SJSA1 (cell line): Measurements from ENCODE around the gene PPP3CB. TPM values are rescaled to one million over a fixed set of nuclear protein-coding genes. Genes with fewer than 3 reads are reported as not detected.

Experiments used
- DNase-seq, 2 experiments: peaks; one replicate each; pipeline ENCODE4 v3.0.0-alpha.2; 2015 to 2020; ENCODE audit warnings: low spot score in 2 of 2, low read depth in 1 of 2
- H3K27ac ChIP-seq: fragments of 250-450 bp; sonication (Bioruptor Pico); 2 replicates; pipeline ENCODE4 v1.5.1; 2020; ENCODE audit warnings: mild to moderate bottlenecking, moderate library complexity
- H3K27me3 ChIP-seq: fragments of 250-450 bp; sonication (Bioruptor Pico); replicated peaks from 2 replicates; pipeline ENCODE4 v1.5.1; 2020; ENCODE audit warnings: mild to moderate bottlenecking, moderate library complexity
- H3K36me3 ChIP-seq: fragments of 250-450 bp; sonication (Bioruptor Pico); 2 replicates; pipeline ENCODE4 v1.5.1; 2020; ENCODE audit warnings: mild to moderate bottlenecking
- H3K4me1 ChIP-seq: fragments of 250-450 bp; sonication (Bioruptor Pico); replicated peaks from 2 replicates; pipeline ENCODE4 v1.6.1; 2021; ENCODE audit warnings: mild to moderate bottlenecking
- H3K4me3 ChIP-seq: fragments of 250-450 bp; sonication (Bioruptor Pico); 2 replicates; pipeline ENCODE4 v1.5.1; 2020; ENCODE audit warnings: mild to moderate bottlenecking
- H3K9me3 ChIP-seq: fragments of 250-450 bp; sonication (Bioruptor Pico); replicated peaks from 2 replicates; pipeline ENCODE4 v1.5.1; 2020; ENCODE audit warnings: mild to moderate bottlenecking
- total RNA-seq: library from RNA; depleted of rRNA; stranded (reverse); fragments of >200 nt; shearing (Covaris generic); gene quantifications from 2 replicates; pipeline ENCODE4 v1.2.3, GENCODE V29; 2014; rRNA removed

The PPP3CB gene
- 25.1 and 42.6 TPM in 2 replicates for total RNA-seq

- H3K9me3 ChIP-seq, result no peaks in the 10 kb centered on the region
- peak; percentile 90 to 93 for DNase-seq
- peak within 1 kb of the TSS; percentile 71 for H3K4me3 ChIP-seq
- peaks cover 19% of the 10 kb centered on the region for H3K36me3 ChIP-seq
- peak within 1 kb of the TSS; percentile 67 for H3K27ac ChIP-seq
- H3K27me3 ChIP-seq, result no peaks in the 10 kb centered on the region
- H3K4me1 ChIP-seq, result peaks cover 16% of the 10 kb centered on the region
Measured at GRCh38 chr10:73495884-73496674, at the start of gene PPP3CB. TSS of gene PPP3CB (minus strand) at chr10:73496024. CDS start at chr10:73495889, 135 bp downstream.

DNA sequence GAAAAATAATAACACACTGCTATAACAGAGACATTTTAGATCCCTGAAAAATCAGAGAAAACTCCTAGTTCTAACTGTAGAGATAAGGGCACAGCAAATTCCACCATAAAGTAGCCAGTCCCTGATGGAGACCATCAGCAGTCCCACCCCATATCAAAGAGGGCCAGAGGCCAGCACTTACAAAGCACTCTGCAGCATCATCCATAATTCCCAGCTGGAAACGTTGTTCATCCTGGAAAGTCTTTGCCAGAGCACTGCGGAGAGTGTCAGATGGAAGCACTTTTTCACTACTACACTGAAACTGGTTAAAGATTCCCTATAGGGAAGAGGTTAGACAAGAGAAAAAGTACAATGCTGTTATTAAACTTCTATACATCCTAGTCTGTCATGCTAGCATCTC lies 49.5 kb upstream of the PPP3CB start:
- Histone ChIP-seq H3K36me3 (peaks cover 9% of the 10 kb centered on the region), H3K4me3 (no peak overlapping the region), H3K4me1 (no peaks in the 10 kb centered on the region), H3K9me3 (no peaks in the 10 kb centered on the region), H3K27me3 (no peaks in the 10 kb centered on the region), H3K27ac (no peak overlapping the region)
- DNase-seq, result no peak

DNA sequence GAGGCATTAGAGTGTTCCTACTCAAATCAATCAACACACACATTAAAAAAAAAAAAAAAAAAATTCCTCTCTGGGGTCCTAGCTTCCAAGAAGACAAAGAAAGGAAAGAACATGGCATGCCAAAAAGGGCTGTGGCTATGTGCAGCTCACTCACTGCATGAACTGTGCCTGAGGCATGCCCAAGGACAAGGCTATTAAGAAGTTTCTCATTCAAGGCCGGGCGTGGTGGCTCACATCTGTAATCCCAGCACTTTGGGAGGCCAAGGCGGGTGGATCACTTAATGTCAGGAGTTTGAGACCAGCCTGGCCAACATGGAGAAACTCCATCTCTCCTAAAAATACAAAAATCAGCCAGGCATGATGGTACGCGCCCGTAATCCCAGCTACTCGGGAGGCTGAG lies 41.9 kb upstream of the PPP3CB start:
- no peaks in the 10 kb centered on the region for H3K27me3 ChIP-seq
- no peak overlapping the region for H3K4me3 ChIP-seq
- no peak overlapping the region for H3K27ac ChIP-seq
- no peak for DNase-seq
- H3K36me3 ChIP-seq, result peaks cover 14% of the 10 kb centered on the region
- H3K9me3 ChIP-seq, result no peaks in the 10 kb centered on the region
- no peaks in the 10 kb centered on the region for H3K4me1 ChIP-seq

DNA sequence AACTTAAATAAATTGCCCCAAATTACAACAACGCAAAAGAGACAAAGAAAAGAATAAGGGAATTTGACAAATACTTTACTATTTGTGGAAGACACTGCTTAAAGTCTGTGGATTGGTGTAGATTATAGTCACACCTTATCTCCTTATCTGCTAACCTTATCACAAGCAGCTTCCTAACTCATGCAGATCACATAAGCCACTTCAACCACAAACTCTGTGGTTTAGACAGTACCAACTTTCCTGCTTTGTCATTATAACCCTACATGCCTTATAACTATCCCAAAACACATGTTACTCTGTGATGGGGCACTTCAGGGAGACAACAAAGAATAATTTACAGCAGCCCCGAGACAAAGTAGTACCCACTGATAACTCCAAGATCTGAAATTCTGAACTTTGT lies 41.5 kb upstream of the PPP3CB start:
- Histone ChIP-seq H3K4me1 (no peaks in the 10 kb centered on the region), H3K27me3 (no peaks in the 10 kb centered on the region), H3K36me3 (peaks cover 14% of the 10 kb centered on the region), H3K9me3 (no peaks in the 10 kb centered on the region), H3K4me3 (no peak overlapping the region), H3K27ac (no peak overlapping the region)
- no peak for DNase-seq

DNA sequence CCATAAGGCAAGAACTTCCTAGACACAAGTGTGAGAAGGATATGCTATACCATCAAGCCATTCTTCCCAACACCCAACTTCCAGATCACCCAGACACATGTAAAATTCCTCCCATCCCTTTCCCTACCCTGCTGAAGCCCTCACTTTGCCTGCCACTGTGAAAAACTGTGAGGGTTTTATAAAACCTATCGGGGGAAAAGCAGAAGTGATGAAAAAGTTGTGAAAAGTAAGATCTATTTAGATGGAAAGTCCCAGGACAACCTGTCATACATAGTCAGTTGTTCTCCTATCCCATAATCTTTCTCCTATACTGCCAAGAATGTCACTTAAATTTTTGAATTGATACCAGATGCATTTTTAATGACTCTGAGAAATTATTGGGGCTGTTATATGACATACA lies 39.0 kb upstream of the PPP3CB start:
- no peaks in the 10 kb centered on the region for H3K4me1 ChIP-seq
- H3K27me3 ChIP-seq, result no peaks in the 10 kb centered on the region
- peaks cover 11% of the 10 kb centered on the region for H3K36me3 ChIP-seq
- no peak for DNase-seq
- no peak overlapping the region for H3K27ac ChIP-seq
- H3K4me3 ChIP-seq, result no peak overlapping the region
- no peaks in the 10 kb centered on the region for H3K9me3 ChIP-seq

DNA sequence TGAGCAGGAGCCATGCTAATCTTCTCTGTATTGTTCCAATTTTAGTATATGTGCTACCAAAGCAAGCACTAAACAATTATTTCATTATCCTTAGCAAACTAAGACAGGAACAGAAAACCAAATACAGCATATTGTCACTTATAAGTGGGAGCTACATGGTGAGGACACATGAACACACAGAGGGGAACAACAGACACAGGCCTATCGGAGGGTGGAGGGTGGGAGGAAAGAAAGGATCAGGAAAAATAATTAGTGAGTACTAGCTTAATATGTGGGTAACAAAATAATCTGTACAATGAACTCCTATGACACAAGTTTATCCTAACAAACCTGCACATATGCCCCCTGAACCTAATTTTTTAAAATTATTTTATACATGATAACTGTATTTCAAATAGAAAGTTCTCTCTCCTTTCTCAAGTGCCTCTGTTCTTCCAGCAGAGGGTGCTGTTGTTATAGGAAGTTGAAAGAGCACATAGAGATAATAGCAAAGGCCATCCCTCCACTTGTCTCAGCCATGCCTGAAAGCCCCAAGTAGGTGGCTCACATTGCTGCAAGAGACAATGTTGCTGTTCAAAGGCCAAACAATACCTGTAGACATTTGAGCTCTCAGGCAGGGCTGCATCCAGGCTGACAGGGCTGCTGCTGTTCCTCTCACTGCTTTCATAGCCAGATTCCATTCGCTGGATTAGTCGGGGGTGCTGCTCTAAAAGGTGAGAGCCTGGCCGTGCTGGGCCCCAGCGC lies 33.4 kb upstream of the PPP3CB start:
- DNase-seq, result peak; percentile 57 to 63

GRCh38 chr10:73522263-73522662 lies 26.4 kb upstream of the PPP3CB start:
- Histone ChIP-seq H3K27ac (no peak overlapping the region), H3K36me3 (peaks cover 18% of the 10 kb centered on the region), H3K27me3 (no peaks in the 10 kb centered on the region), H3K4me1 (peaks cover 7% of the 10 kb centered on the region), H3K9me3 (no peaks in the 10 kb centered on the region), H3K4me3 (no peak overlapping the region)
- DNase-seq, result no peak

More for the DNA sequence above, 33.4 kb upstream of the PPP3CB start:
- H3K4me3 ChIP-seq, result no peak overlapping the region
- peaks cover 19% of the 10 kb centered on the region for H3K36me3 ChIP-seq
- no peaks in the 10 kb centered on the region for H3K9me3 ChIP-seq
- no peaks in the 10 kb centered on the region for H3K4me1 ChIP-seq
- no peaks in the 10 kb centered on the region for H3K27me3 ChIP-seq
- H3K27ac ChIP-seq, result no peak overlapping the region

DNA sequence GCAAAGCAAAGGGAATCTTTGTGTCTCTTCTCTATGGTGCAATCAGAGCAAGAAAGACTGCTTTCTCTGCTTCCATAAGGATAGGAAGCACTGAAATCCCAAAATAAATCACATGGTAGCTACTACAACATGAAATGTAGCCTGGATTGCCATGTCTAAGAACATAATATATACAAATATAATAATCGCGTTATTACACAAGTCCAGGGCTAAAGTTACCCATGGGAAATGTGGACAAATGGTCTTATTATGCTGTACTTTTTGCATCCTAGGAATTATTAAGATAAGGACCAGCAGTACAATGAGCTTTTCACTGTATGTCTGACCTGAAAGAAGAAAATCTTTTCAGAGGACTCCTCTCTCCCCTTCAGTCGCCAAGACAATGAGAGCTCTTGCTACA lies 23.5 kb upstream of the PPP3CB start:
- Histone ChIP-seq H3K4me1 (peaks cover 10% of the 10 kb centered on the region), H3K36me3 (peaks cover 21% of the 10 kb centered on the region), H3K27me3 (no peaks in the 10 kb centered on the region), H3K4me3 (no peak overlapping the region), H3K9me3 (no peaks in the 10 kb centered on the region), H3K27ac (no peak overlapping the region)
- no peak for DNase-seq

DNA sequence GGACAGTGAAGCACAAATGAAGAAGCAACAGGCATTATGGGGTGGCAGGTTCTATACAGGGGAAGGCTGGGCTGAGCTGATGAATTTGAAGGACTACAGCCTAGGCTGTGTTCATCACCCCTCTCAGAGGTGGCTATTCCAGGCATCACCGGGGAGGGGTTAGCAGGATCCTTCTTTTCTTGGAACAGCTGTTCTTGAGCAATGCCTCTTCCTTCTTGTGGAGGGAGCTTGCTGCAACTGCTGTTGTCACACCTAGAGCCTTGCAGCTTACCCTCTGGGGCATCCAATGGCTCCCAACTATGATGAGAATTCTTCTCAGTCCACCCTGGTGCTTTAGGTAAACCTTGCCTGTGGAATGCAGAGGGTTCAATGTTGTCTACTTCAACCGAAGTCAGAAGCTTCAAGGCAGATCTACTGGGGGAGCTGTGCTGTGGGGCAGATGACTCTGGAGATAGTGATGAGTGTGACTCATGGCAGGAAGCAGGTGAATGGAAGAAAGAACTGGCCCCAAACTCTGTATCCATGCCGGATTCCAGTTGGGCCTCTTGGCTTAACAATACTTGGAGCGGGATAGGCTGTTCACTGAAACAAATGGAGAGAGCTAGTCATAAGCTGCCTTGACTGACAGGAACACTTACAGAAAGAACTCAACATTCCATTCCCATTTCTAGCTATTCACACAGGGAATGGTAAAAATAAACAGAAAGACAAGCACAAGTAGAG lies 21.5 kb upstream of the PPP3CB start:
- peak in 1 of 2 experiments; percentile 25 for DNase-seq
- H3K36me3 ChIP-seq, result peaks cover 17% of the 10 kb centered on the region
- H3K4me3 ChIP-seq, result no peak overlapping the region
- no peak overlapping the region for H3K27ac ChIP-seq
- peaks cover 10% of the 10 kb centered on the region for H3K4me1 ChIP-seq
- no peaks in the 10 kb centered on the region for H3K9me3 ChIP-seq
- no peaks in the 10 kb centered on the region for H3K27me3 ChIP-seq

DNA sequence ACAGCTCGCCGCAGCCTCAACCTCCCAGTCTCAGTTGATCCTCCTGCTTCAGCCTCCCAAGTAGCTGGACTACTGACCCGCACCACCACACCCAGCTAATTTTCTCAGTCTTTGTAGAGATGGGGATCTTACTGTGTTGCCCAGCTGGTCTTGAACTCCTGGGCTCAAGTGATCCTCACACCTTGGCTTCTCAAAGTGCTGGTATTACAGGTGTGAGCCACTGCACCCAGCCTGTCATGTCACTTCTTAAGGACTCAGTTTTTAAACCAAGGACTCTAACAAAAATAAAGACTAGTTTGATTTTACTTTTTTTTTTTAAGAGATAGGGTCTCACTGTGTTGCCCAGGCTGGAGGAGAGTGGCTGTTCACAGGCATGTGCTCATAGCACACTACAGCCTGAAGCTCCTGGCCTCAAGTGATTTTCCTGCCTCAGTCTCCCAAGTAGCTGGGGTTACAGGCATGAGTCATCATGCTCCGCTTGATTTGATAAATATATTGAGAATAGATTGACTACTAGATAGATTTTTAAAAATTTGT lies 16.5 kb upstream of the PPP3CB start:
- Histone ChIP-seq H3K27me3 (no peaks in the 10 kb centered on the region), H3K4me3 (no peak overlapping the region), H3K4me1 (peaks cover 3% of the 10 kb centered on the region), H3K36me3 (peaks cover 12% of the 10 kb centered on the region), H3K9me3 (no peaks in the 10 kb centered on the region), H3K27ac (no peak overlapping the region)
- no peak for DNase-seq

GRCh38 chr10:73509695-73510094 lies 13.9 kb upstream of the PPP3CB start:
- Histone ChIP-seq H3K27me3 (no peaks in the 10 kb centered on the region), H3K9me3 (no peaks in the 10 kb centered on the region), H3K4me3 (no peak overlapping the region), H3K36me3 (no peaks in the 10 kb centered on the region; the same call in 1 of the 2 replicates), H3K27ac (no peak overlapping the region), H3K4me1 (no peaks in the 10 kb centered on the region)
- DNase-seq, result no peak

DNA sequence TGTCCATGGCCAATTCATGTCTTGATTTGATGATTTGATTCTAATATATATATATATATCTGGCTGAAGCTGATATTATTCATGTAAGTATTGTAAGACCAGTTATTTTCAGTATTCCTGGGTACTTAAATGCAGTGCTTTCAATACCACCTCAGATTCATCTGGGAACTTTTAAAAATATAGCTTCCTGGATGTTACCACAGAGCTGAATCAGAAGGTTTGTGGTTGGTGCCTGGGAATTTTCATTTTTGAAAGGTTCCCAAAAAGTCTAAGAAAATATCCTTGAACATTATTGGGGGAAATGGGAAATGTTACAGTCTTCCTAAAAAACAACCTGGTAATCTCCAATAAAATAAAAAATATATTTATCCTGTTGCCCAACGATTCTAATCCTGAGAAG lies 10.7 kb upstream of the PPP3CB start:
- H3K27ac ChIP-seq, result no peak overlapping the region
- no peak for DNase-seq
- H3K36me3 ChIP-seq, result peaks cover 20% of the 10 kb centered on the region
- no peak overlapping the region for H3K4me3 ChIP-seq
- H3K9me3 ChIP-seq, result no peaks in the 10 kb centered on the region
- H3K4me1 ChIP-seq, result no peaks in the 10 kb centered on the region
- H3K27me3 ChIP-seq, result no peaks in the 10 kb centered on the region

- H3K4me1 ChIP-seq, result no peaks in the 10 kb centered on the region
- H3K27ac ChIP-seq, result no peak overlapping the region
- H3K27me3 ChIP-seq, result no peaks in the 10 kb centered on the region
- no peak for DNase-seq
- H3K4me3 ChIP-seq, result no peak overlapping the region
- no peaks in the 10 kb centered on the region for H3K9me3 ChIP-seq
- H3K36me3 ChIP-seq, result peaks cover 20% of the 10 kb centered on the region
Measured at GRCh38 chr10:73506074-73506473, 10.2 kb upstream of the PPP3CB start.
